ENCODE results near the gene PCNX1.

- TF ChIP-seq, protein P1, sequence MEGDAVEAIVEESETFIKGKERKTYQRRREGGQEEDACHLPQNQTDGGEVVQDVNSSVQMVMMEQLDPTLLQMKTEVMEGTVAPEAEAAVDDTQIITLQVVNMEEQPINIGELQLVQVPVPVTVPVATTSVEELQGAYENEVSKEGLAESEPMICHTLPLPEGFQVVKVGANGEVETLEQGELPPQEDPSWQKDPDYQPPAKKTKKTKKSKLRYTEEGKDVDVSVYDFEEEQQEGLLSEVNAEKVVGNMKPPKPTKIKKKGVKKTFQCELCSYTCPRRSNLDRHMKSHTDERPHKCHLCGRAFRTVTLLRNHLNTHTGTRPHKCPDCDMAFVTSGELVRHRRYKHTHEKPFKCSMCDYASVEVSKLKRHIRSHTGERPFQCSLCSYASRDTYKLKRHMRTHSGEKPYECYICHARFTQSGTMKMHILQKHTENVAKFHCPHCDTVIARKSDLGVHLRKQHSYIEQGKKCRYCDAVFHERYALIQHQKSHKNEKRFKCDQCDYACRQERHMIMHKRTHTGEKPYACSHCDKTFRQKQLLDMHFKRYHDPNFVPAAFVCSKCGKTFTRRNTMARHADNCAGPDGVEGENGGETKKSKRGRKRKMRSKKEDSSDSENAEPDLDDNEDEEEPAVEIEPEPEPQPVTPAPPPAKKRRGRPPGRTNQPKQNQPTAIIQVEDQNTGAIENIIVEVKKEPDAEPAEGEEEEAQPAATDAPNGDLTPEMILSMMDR (IDR thresholded peaks at IDR 0.05), result no peak
- no peak for TF ChIP-seq POLR2A (IDR thresholded peaks at IDR 0.05)
Observed at GRCh38 chr14:71049435-71050133, 142.3 kb downstream of the PCNX1 start.

Data from esophagus squamous epithelium (tissue), 4 donors.